ENCODE data around the gene GNAL. TPM values are rescaled to one million over a fixed set of nuclear protein-coding genes. Genes with fewer than 3 reads are reported as not detected.

Gene GNAL
- total RNA-seq, 1 experiment from 2014 or later = 4.6 TPM

DNA sequence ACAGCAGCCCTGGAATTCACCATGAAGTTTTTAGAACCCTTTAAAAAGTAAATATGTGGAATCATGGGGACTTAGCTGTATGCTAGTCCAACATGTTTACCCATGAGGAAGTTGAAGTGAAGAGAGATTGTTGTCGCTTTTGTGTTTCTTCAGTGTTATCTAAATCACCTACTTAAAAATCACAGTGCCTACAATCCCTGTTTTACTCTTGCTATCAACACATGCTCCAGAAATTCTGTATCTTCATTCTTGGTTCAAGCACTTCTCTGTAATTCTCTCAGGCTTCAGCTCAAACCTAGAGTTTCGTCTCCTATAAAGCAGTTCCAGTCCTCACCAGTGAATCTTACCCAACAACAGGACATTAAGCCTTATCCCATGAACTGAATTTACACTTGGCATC is 131.6 kb downstream of the GNAL start (continued):
- TF ChIP-seq RAD21 (IDR thresholded peaks at IDR 0.05; ENCODE audit: low read depth) = no peak
- TF ChIP-seq ZNF274 (IDR thresholded peaks at IDR 0.05; ENCODE audit: low read depth, low read length) = no peak
- TF ChIP-seq SIN3A (IDR thresholded peaks at IDR 0.05; ENCODE audit: low read depth) = no peak

DNA sequence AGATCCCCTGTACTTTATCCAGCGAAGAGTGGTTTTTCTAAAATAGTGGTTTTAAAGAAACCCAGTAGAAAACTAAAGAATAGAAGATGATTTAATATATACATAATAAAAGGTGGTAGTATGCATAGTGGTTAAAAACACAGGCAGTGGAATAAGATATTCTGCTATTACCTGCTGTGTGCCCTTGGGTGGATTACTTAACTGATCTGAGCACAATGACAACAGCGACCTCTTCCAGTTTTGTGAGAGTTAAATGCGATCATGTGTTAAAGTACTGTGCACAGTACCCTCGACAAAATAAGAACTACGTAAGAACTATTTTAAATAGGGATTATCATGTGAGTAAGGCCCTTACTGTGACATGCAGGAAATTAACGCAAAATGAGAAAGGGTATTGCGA is 132.1 kb downstream of the GNAL start:
- Histone ChIP-seq H3K9me3 (ENCODE audit: control insufficient read depth in 1 of 2, insufficient read depth in 1 of 2, low read depth in 1 of 2, low read length in 2 of 2) (no peaks in the 10 kb centered on the region), H3K9ac (ENCODE audit: low read length) (no peak overlapping the region), H3K27ac (ENCODE audit: low read depth, low read length) (no peak overlapping the region), H2AFZ (ENCODE audit: low read depth, low read length, poor library complexity, severe bottlenecking) (no peak overlapping the region), H3K4me2 (ENCODE audit: low read length) (no peak overlapping the region), H3K79me2 (ENCODE audit: insufficient read depth, low read length) (no peaks in the 10 kb centered on the region), H3K4me3 (replicated peaks in 1 of 2; ENCODE audit: low read depth in 1 of 2, low read length in 2 of 2) (no peak overlapping the region), H3K9me2 (ENCODE audit: insufficient read depth) (no peaks in the 10 kb centered on the region), H3K27me3 (ENCODE audit: insufficient read depth, low read length) (no peaks in the 10 kb centered on the region), H3K4me1 (ENCODE audit: control insufficient read depth in 1 of 2, insufficient read depth in 2 of 2, low read length in 2 of 2) (no peaks in the 10 kb centered on the region), H3K36me3 (ENCODE audit: control insufficient read depth in 1 of 2, insufficient read depth in 2 of 2, low read length in 2 of 2) (no peaks in the 10 kb centered on the region), H4K20me1 (ENCODE audit: insufficient read depth) (no peaks in the 10 kb centered on the region)
- DNase-seq (ENCODE audit: low read depth, low spot score) (no peak), ATAC-seq (no peak)
- RAD21 ChIA-PET (ENCODE audit: low non-redundant PET in 1 of 2, low total read pairs in 2 of 2, uncharacterized antibody in 2 of 2, unreplicated experiment in 2 of 2) = no interaction called here
- BruUV-seq (replicated peaks) = no TSS peak
- CTCF ChIA-PET = no interaction called here
- TF ChIP-seq YY1 (IDR thresholded peaks at IDR 0.05; ENCODE audit: extremely low read depth, insufficient replicate concordance, low read depth, low read length) (no peak), ZFX (IDR thresholded peaks at IDR 0.05) (no peak), EGR1 (IDR thresholded peaks at IDR 0.05; ENCODE audit: low read depth) (no peak)
- TF ChIP-seq, protein P1, sequence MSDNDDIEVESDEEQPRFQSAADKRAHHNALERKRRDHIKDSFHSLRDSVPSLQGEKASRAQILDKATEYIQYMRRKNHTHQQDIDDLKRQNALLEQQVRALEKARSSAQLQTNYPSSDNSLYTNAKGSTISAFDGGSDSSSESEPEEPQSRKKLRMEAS (IDR thresholded peaks at IDR 0.05) = no peak
- POLR2A ChIA-PET = no interaction called here
- intact Hi-C loops (cut with micrococcal nuclease) = no loop called here

DNA sequence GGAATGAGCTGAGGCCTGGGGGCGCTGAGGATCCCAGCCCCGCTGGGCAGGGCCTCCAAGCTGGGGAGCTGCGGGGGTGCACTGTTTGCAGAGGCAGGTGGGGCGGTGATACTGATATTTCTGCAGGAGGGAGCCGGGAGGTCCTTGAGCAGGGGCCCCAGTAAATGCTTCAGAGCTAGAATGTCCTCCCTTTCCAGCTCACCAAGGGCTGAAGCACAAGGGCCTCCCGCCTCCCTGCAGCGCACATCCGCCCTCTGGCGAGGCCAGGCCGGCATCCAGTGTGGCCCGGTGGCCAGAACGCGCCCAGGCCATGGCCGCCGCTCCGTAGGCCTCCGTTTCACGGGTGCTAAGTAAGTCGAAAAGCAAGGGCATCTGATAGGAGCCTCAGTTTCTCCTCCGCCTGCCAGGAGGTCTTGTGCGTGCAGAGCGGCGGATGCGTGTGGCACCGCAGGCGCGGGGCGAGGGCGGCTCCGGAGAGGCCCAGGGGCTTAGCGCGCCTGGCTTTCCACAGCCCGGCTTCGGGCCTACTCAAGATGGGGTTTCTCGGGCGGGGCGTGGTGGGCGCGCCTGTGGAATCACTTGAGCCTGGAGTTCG is 132.7 kb downstream of the GNAL start:
- ATAC-seq (no peak), DNase-seq (ENCODE audit: low read depth, low spot score) (no peak)
- Histone ChIP-seq H3K9me2 (ENCODE audit: insufficient read depth) (no peaks in the 10 kb centered on the region), H3K4me1 (ENCODE audit: control insufficient read depth in 1 of 2, insufficient read depth in 2 of 2, low read length in 2 of 2) (no peaks in the 10 kb centered on the region), H3K79me2 (ENCODE audit: insufficient read depth, low read length) (no peaks in the 10 kb centered on the region), H3K4me2 (ENCODE audit: low read length) (no peak overlapping the region), H3K4me3 (replicated peaks in 1 of 2; ENCODE audit: low read depth in 1 of 2, low read length in 2 of 2) (no peak overlapping the region), H4K20me1 (ENCODE audit: insufficient read depth) (no peaks in the 10 kb centered on the region), H2AFZ (ENCODE audit: low read depth, low read length, poor library complexity, severe bottlenecking) (no peak overlapping the region), H3K27ac (ENCODE audit: low read depth, low read length) (no peak overlapping the region), H3K9me3 (ENCODE audit: control insufficient read depth in 1 of 2, insufficient read depth in 1 of 2, low read depth in 1 of 2, low read length in 2 of 2) (no peaks in the 10 kb centered on the region), H3K27me3 (ENCODE audit: insufficient read depth, low read length) (no peaks in the 10 kb centered on the region), H3K9ac (ENCODE audit: low read length) (no peak overlapping the region), H3K36me3 (ENCODE audit: control insufficient read depth in 1 of 2, insufficient read depth in 2 of 2, low read length in 2 of 2) (no peaks in the 10 kb centered on the region)
- POLR2A ChIA-PET = no interaction called here
- intact Hi-C loops (cut with micrococcal nuclease) = no loop called here
- RAD21 ChIA-PET (ENCODE audit: low non-redundant PET in 1 of 2, low total read pairs in 2 of 2, uncharacterized antibody in 2 of 2, unreplicated experiment in 2 of 2) = no interaction called here
- CTCF ChIA-PET = no interaction called here
- no TSS peak for BruUV-seq (replicated peaks)
- TF ChIP-seq EZH2phosphoT487 (IDR thresholded peaks at IDR 0.05; ENCODE audit: borderline replicate concordance) (no peak), YY1 (IDR thresholded peaks at IDR 0.05; ENCODE audit: extremely low read depth, insufficient replicate concordance, low read depth, low read length) (no peak), TCF7L2 (IDR thresholded peaks at IDR 0.05; ENCODE audit: borderline replicate concordance, extremely low read depth, insufficient read depth, insufficient read length) (no peak), ZFX (IDR thresholded peaks at IDR 0.05) (no peak)
- TF ChIP-seq, protein P2, sequence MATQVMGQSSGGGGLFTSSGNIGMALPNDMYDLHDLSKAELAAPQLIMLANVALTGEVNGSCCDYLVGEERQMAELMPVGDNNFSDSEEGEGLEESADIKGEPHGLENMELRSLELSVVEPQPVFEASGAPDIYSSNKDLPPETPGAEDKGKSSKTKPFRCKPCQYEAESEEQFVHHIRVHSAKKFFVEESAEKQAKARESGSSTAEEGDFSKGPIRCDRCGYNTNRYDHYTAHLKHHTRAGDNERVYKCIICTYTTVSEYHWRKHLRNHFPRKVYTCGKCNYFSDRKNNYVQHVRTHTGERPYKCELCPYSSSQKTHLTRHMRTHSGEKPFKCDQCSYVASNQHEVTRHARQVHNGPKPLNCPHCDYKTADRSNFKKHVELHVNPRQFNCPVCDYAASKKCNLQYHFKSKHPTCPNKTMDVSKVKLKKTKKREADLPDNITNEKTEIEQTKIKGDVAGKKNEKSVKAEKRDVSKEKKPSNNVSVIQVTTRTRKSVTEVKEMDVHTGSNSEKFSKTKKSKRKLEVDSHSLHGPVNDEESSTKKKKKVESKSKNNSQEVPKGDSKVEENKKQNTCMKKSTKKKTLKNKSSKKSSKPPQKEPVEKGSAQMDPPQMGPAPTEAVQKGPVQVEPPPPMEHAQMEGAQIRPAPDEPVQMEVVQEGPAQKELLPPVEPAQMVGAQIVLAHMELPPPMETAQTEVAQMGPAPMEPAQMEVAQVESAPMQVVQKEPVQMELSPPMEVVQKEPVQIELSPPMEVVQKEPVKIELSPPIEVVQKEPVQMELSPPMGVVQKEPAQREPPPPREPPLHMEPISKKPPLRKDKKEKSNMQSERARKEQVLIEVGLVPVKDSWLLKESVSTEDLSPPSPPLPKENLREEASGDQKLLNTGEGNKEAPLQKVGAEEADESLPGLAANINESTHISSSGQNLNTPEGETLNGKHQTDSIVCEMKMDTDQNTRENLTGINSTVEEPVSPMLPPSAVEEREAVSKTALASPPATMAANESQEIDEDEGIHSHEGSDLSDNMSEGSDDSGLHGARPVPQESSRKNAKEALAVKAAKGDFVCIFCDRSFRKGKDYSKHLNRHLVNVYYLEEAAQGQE (IDR thresholded peaks at IDR 0.05; ENCODE audit: low read depth) = no peak
- TF ChIP-seq, protein P3, sequence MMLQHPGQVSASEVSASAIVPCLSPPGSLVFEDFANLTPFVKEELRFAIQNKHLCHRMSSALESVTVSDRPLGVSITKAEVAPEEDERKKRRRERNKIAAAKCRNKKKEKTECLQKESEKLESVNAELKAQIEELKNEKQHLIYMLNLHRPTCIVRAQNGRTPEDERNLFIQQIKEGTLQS (IDR thresholded peaks at IDR 0.05) = no peak
- TF ChIP-seq, protein P1 (IDR thresholded peaks at IDR 0.05) = no peak

Measured in HCT116 (cell line).